ENCODE results near the gene UBA3.

Gene UBA3

DNA sequence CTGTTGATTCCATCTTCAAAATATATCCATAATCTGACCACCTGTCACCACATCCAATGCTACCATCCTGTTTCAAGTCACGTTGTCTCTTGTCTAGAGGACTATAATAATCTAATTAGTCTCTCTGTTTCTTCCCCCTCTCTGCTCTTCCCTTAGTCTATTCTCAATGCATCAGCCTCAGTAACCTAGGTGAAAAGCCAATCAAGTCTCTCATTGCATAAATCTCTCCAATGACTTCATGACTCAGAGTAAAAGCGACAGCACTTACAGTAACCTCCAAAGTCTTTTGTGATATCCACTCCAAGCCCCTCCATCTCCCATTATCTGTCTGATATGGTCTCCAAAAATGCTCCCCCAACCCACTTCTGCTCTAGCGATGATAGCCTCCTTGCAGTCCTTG, 7.2 kb downstream of the UBA3 start:
- no peak for DNase-seq (ENCODE audit: low read depth in 1 of 2, low spot score in 1 of 2)

DNA sequence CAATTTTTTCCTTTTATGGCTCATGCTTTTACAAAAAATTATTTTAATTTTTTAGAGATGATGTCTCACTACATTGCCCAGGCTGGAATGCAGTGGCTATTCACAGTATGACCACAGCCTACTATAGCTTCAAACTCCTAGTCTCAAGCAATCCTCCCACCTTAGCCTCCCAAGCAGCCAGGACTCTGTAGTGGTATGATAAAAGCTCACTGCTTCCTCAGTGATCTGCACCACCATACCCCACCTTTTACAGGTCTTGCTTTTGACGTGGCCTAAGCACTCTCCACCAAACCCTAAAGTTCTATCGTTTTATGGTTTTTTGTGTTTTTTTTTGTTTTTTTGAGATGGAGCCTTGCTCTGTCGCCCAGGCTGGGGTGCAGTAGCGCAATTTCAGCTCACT, 14.0 kb downstream of the UBA3 start:
- DNase-seq (ENCODE audit: low read depth in 1 of 2, low spot score in 1 of 2), result no peak

- DNase-seq (ENCODE audit: low read depth in 1 of 2, low spot score in 1 of 2), result no peak
Measured at GRCh38 chr3:69065318-69065964, 14.7 kb downstream of the UBA3 start.

GRCh38 chr3:69063636-69064035, 16.5 kb downstream of the UBA3 start:
- no peak for DNase-seq (ENCODE audit: low read depth in 1 of 2, low spot score in 1 of 2)

DNA sequence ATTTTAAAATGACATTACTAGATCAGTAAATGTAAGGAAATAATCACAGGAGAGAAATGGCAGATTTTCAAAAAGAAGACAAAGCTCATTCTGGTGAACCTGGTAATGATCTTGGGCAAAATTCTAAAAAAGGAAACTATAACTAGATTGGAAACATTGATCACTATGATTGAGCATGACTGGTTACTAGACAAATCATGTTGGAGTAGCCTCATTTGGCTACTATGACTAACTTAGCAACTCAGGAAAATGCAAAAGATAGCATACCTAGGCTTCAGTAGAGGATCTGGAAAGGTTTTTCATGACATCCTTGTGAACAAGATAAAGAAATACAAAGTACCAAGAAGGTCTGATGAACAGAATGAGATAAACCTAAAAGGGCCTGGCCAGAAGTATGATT, 20.5 kb downstream of the UBA3 start:
- DNase-seq (ENCODE audit: low read depth in 1 of 2, low spot score in 1 of 2), result no peak

DNA sequence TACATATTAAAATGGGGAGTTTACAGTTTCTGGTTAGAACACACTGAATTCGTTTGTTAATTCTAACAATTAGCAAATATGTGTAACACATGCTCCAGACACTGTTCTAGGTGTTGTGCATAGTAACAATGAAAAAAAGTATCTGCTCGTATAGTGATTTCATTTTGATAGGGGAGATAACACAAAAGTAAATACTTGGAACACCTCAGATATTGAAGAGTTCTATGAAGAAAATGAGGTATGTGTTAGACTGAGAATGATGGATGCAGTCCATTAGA, 21.3 kb downstream of the UBA3 start:
- no peak for DNase-seq (ENCODE audit: low read depth in 1 of 2, low spot score in 1 of 2)

DNA sequence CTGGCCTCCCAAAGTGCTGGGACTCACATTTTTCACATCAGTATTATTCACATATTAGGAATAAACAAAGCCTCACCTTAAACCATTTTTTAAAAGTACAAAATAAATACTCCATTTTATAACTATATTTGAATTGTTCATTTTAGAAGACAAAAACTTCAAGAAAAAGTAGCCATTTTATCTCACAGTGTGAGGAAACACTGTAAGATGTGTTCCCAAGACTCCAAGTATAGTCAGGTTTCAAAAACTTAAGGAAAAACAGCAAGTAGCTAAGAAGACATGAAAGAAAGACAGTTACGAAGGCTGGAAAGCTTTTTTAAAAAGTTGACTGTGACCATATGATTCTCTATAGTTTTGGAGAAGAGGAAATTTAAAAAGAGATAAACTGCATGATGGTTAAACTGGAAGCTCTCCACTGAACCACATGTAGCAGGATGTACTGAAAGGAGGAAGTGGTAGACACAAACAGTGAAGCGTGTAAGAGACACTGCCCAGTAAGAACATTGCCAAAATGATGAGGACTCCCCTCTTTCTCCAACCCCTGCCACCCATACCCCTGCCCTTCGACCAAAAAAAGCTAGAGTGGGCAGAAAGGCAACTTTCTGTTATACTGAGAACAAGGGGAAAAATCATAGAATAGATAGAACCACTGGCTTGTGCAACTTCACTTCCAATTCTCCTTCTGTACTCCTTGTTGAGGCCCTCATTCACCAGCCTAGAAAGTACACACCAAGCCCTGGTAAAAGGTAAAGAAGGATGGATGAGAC, 21.8 kb downstream of the UBA3 start:
- no peak for DNase-seq (ENCODE audit: low read depth in 1 of 2, low spot score in 1 of 2)

DNA sequence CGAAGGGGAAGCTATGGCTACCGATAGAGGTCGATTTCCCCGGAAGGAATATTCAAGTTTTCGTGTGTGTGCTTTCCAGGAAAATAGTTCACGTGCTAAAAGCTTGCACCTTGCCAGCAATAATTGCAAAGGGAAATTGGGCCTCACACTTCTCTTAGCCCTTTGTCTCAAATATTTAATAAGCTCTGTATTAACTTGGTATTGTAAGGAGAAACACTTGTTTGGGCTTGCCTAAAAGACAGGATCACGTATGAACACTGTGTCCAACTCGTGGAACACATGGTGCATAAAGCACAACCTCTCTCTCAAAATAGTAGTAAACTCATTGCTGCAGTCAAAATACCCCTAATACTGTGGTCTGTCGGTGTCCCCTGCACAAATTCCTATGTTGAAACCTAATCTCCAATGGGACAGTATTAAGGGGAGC, 27.7 kb downstream of the UBA3 start:
- DNase-seq (ENCODE audit: low read depth in 1 of 2, low spot score in 1 of 2), result no peak

DNA sequence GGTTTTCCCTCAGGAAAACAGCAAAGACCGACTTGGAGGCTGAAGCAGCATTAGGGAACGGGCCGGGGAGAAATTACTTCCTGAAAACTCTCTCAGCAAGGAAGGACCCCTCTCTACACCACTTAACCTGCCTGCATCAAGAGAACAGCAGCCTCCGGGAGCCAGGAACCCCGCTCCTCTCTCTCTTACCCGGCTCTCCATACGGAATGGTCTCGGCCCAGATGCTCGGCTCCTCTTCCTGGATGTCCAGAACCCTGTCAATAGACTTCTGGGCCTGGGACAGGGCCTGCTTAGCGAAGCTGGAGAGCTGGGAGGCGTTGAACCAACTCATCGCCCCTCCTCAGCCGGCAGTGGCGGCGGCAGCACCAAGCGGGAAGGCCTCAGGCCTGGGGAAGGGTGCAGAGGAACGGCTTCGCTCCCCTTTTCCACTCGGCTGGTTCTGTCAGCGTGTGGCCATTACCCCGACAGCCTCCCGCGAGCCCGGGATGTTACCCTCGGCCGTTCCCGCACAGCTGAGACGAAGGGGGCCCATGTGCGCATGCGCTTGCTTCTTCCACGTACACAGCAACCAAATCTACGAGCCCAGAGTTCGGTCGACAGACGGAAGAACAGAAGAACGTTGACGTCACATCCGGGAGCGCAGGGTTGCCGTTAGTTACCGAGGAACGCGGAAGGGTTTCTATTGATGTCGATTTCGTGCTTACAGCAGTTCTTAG, 28.3 kb downstream of the UBA3 start, which contains the start of gene TMF1:
TMF1 (minus strand) TSS at position 578 of the 716 bp plus-strand sequence; CDS start at position 331, 247 bp downstream.
- DNase-seq (ENCODE audit: low read depth in 1 of 2, low spot score in 1 of 2), result peak; percentile 94 to 97

GRCh38 chr3:69048990-69049389, 31.2 kb downstream of the UBA3 start:
- no peak for DNase-seq (ENCODE audit: low read depth in 1 of 2, low spot score in 1 of 2)

DNA sequence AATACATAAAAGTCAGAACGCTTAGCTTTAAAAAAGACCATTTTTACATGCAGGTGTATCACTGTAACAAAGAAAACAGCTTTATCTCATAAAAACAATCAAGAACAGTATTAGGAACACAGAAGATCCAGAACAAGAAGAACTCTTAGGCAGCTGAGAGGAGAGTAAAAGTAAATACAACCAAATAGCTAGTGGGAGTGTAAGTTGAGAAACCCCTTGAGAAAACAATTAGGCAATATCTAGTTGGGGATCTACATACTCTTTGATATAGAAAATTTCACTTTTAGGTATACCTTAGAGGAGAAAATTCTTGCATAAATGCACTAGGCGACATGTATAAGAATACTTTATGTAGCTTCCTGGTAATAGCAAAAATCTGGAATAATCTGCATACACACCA, 35.6 kb downstream of the UBA3 start:
- no peak for DNase-seq (ENCODE audit: low read depth in 1 of 2, low spot score in 1 of 2)

DNA sequence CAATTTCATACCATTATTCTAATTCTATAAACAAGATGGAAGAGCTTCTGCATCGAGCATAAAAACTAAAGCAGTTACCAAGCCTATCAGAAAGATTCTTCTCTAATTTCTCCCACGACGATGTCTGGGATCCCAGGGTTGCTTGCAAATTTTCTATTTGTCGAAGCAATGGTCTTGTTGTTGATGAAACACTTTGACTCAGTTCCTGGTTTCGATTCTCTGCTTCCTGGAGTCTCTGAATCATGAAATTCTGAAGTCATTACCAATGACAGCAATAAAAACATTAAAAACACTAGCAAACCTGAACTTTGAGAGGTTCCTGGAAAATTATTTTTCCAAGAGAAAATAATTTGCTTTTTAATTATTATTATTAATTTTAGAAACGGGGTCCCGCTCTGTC, 46.7 kb downstream of the UBA3 start:
- no peak for DNase-seq (ENCODE audit: low read depth in 1 of 2, low spot score in 1 of 2)

GRCh38 chr3:69032737-69033136, 47.4 kb downstream of the UBA3 start:
- DNase-seq (ENCODE audit: low read depth in 1 of 2, low spot score in 1 of 2), result no peak

- DNase-seq (ENCODE audit: low read depth in 1 of 2, low spot score in 1 of 2), result no peak
Measured at GRCh38 chr3:69032142-69032541, 48.0 kb downstream of the UBA3 start.

DNA sequence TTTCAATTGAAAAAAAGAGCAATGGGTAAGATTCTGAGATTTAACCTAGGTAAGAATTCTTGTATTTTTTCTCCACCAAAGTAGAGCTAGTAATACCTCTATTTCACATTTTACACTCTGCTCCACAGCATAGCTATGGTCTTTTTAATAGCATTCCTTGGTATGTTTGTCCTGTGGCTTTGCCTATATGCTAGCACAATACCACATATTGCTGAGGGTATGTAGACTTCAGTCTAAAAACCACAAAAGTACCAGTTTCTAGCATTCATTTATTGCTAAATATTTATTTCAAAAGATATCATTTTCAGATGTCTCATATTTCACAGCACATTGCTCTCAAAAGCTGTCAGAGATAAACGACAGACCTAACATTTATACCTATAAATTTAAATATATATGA, 48.5 kb downstream of the UBA3 start:
- no peak for DNase-seq (ENCODE audit: low read depth in 1 of 2, low spot score in 1 of 2)

GRCh38 chr3:69020857-69021256, 59.3 kb downstream of the UBA3 start:
- no peak for DNase-seq (ENCODE audit: low read depth in 1 of 2, low spot score in 1 of 2)

DNA sequence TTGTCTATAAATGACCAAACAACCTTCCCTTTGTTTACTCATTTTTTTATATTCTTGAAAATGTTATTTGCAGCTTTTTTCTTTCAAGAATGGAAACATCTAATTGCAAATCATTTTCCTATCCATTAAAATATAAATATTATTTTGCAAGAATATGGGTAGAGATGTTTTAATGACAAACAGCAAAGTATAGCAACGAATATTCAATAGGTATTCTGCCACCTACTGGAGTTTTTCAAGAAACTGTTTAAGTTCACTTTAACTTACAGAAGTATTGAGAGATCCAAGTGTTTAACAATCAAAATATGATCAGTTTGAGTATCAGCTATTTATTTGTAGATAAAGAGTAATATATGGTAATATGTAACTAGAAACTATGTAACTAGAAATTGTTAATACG, 59.7 kb downstream of the UBA3 start:
- DNase-seq (ENCODE audit: low read depth in 1 of 2, low spot score in 1 of 2), result no peak

GRCh38 chr3:69016901-69017300, 63.3 kb downstream of the UBA3 start:
- DNase-seq (ENCODE audit: low read depth in 1 of 2, low spot score in 1 of 2), result no peak

DNA sequence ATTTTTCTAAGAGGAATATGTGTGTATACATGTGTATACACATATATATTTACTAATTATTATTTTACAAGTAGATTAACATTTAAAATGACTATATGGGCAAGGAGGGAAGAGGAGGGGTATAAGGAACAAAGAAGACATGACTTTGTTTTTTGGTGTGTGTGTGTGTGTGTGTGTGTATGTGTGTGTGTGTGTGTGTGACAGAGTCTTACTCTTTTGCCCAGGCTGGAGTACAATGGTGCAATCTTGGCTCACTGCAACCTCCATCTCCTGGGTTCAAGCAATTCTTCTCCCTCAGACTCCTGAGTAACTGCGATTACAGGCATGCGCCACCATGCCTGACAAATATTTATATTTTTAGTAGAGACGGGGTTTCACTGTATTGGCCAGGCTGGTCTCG, 64.1 kb downstream of the UBA3 start:
- DNase-seq (ENCODE audit: low read depth in 1 of 2, low spot score in 1 of 2), result no peak

- no peak for DNase-seq (ENCODE audit: low read depth in 1 of 2, low spot score in 1 of 2)
Measured at GRCh38 chr3:69014022-69014580, 66.1 kb downstream of the UBA3 start.

GRCh38 chr3:69013253-69014021, 66.7 kb downstream of the UBA3 start, which contains the start of gene EOGT:
Gene EOGT, minus strand, starts transcription at chr3:69013684. Its CDS starts 3,838 bp downstream, at chr3:69009846.
- peak; percentile 51 to 75 for DNase-seq (ENCODE audit: low read depth in 1 of 2, low spot score in 1 of 2)
